Caco-2 (cell line): ENCODE measurements around the gene CYP17A1. TPM values are rescaled to one million over a fixed set of nuclear protein-coding genes. Genes with fewer than 3 reads are reported as not detected.

ENCODE experiments used
- BruUV-seq: library from RNA; stranded (reverse); fragments of 400-500 nt; replicated peaks from 2 replicates; lab custom pipeline; 2021; lab: Mats Ljungman, UMichigan
- CTCF ChIA-PET: fragments of 300-600 bp; sonication (Branson Sonifier 250); formaldehyde crosslinking; loops from one replicate; lab custom pipeline; 2022; ENCODE audit warnings: antibody characterized with exemption; lab: Charles Lee
- POLR2A ChIA-PET: fragments of 300-600 bp; sonication (Branson Sonifier 250); formaldehyde crosslinking; loops from one replicate; lab custom pipeline; 2022; ENCODE audit warnings: antibody characterized with exemption; lab: Charles Lee
- DNase-seq, 2 experiments: peaks; one replicate each; pipeline versions ENCODE4 v3.0.0 to v3.0.0-alpha.2; 2020 to 2022
- H3K27me3 ChIP-seq: replicated peaks from 2 replicates; pipeline ENCODE4 v1.6.0; 2011; ENCODE audit warnings: low read length; ENCODE audit not compliant: control insufficient read depth, insufficient read depth
- H3K36me3 ChIP-seq: 2 replicates; pipeline ENCODE4 v1.5.1; 2011; ENCODE audit warnings: low read length; ENCODE audit not compliant: control insufficient read depth, insufficient read depth
- H3K4me1 ChIP-seq: fragments of 250-450 bp; sonication (Bioruptor Pico); 2 replicates; pipeline ENCODE4 v1.5.1; 2020; ENCODE audit warnings: mild to moderate bottlenecking
- H3K4me3 ChIP-seq: 2 replicates; pipeline ENCODE4 v1.5.1; 2011; ENCODE audit warnings: low read depth, mild to moderate bottlenecking, control low read depth, low read length
- H3K9me3 ChIP-seq: fragments of 250-450 bp; sonication (Bioruptor Pico); 2 replicates; pipeline ENCODE4 v1.5.1; 2020; ENCODE audit warnings: mild to moderate bottlenecking, moderate library complexity
- H3K27ac Mint-ChIP-seq: one replicate; pipeline ENCODE4 v1.8.0; 2022; ENCODE audit warnings: mixed read lengths; ENCODE audit not compliant: unreplicated experiment
- H3K27me3 Mint-ChIP-seq: one replicate; pipeline ENCODE4 v1.8.0; 2022; ENCODE audit warnings: mixed read lengths; ENCODE audit not compliant: insufficient read depth, unreplicated experiment
- H3K36me3 Mint-ChIP-seq: one replicate; pipeline ENCODE4 v1.8.0; 2022; ENCODE audit warnings: mild to moderate bottlenecking, mixed read lengths; ENCODE audit not compliant: insufficient read depth, unreplicated experiment
- H3K4me1 Mint-ChIP-seq: one replicate; pipeline ENCODE4 v1.8.0; 2022; ENCODE audit warnings: low read depth, mixed read lengths; ENCODE audit not compliant: unreplicated experiment
- H3K4me3 Mint-ChIP-seq: one replicate; pipeline ENCODE4 v1.8.0; 2022; ENCODE audit warnings: mild to moderate bottlenecking, moderate library complexity, mixed read lengths; ENCODE audit not compliant: unreplicated experiment
- H3K9me3 Mint-ChIP-seq: one replicate; pipeline ENCODE4 v1.8.0; 2022; ENCODE audit warnings: mixed read lengths; ENCODE audit not compliant: unreplicated experiment
- CTCF ChIP-seq, 2 experiments: fragments of 200-600 bp in 1 of 2; IDR thresholded peaks; 1 replicate in 1 of 2; 2 replicates in 1 of 2; pipeline versions ENCODE4 v1.5.1 to v1.8.0; 2011 to 2022; ENCODE audit warnings: antibody characterized with exemption in 1 of 2, control low read depth in 1 of 2, inconsistent platforms in 1 of 2, low read depth in 1 of 2, low read length in 1 of 2, mild to moderate bottlenecking in 1 of 2, moderate library complexity in 1 of 2; ENCODE audit not compliant: insufficient read depth in 1 of 2, severe bottlenecking in 1 of 2, unreplicated experiment in 1 of 2
- intact Hi-C: fragments of 100-400 bp; cut with micrococcal nuclease; formaldehyde crosslinking; loops from one replicate; pipeline ENCODE4 v1.10.0; 2022; ENCODE audit not compliant: unreplicated experiment
- total RNA-seq: library from RNA; stranded (reverse); gene quantifications from 2 replicates; pipeline ENCODE4 v1.2.3, GENCODE V29; 2022

Gene CYP17A1
- total RNA-seq, 1 experiment from 2014 or later: not detected

- H3K27me3 ChIP-seq: no peaks in the 10 kb centered on the region
- CTCF ChIA-PET: interaction anchor here (1.4 kb wide), 1 partner anchor 85 kb away, joined by 4 read pairs; the partner anchor contains the start of gene CNNM2
- H3K36me3 ChIP-seq: no peaks in the 10 kb centered on the region
- no peak overlapping the region for H3K4me3 ChIP-seq
- Mint-ChIP-seq H3K36me3 (no peaks in the 10 kb centered on the region), H3K27me3 (no peaks in the 10 kb centered on the region), H3K4me3 (no peak overlapping the region), H3K9me3 (peaks cover under 1% of the 10 kb centered on the region), H3K27ac (no peak overlapping the region), H3K4me1 (peaks cover 10% of the 10 kb centered on the region)
- intact Hi-C loops: loop anchor here (10.0 kb wide), 1 partner anchor 413 kb away; the partner anchor contains the start of gene RPEL1
- no peak for DNase-seq
- H3K9me3 ChIP-seq: peaks cover 13% of the 10 kb centered on the region
- no TSS peak for BruUV-seq
- peaks cover 8% of the 10 kb centered on the region; the same call in 1 of the 2 replicates for H3K4me1 ChIP-seq
- TF ChIP-seq CTCF (IDR thresholded peaks at IDR 0.05; ENCODE audit: insufficient read depth in 1 of 2, low read depth in 1 of 2, low read length in 1 of 2, severe bottlenecking in 1 of 2, unreplicated experiment in 1 of 2): no peak
- POLR2A ChIA-PET: no interaction called here
Measured at GRCh38 chr10:102832248-102832647, 5.0 kb downstream of the CYP17A1 start.

DNA sequence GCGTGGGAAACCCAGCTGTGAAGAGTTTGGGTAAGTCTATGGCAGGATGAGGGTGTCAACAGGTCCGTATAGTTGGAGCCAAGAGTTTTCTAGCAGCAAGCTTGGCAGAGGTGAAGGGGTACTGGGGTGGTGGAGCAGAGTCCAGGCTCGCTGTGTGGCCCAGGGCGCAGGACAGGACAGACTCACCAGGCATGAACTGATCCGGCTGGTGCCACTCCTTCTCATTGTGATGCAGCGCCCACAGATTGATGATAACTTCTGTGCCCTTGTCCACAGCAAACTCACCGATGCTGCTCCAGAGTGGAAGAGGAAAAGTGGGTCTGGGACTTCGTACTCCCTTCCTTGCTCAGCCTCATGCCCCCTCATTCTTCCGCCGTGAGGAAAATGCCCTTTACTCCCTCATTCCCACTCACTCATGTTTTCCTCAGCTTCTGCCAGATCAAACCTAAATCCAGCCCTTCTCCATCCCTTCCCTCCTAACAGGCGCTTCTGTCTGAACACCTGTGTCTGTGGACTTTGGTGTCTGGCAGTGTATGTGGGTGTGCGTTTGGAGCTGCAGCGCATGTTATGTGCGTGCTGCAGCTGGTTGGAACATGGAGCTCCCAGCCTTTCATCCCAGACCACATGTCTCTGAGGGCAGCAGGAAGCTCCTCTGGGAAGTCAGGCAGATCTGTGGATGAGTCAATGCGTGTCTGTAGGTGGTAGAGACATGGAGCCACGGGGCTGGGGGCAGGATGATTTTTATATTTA is 5.7 kb downstream of the CYP17A1 start:
- BruUV-seq: no TSS peak
- intact Hi-C loops: loop anchor here (10.0 kb wide), 1 partner anchor 413 kb away; the partner anchor contains the start of gene RPEL1
- CTCF ChIA-PET: interaction anchor here (0.5 kb wide), 1 partner anchor 29 kb away, joined by 3 read pairs; no protein-coding TSS in a partner anchor
- Mint-ChIP-seq H3K4me1 (peaks cover 10% of the 10 kb centered on the region), H3K36me3 (no peaks in the 10 kb centered on the region), H3K27me3 (no peaks in the 10 kb centered on the region), H3K4me3 (no peak overlapping the region), H3K9me3 (no peaks in the 10 kb centered on the region), H3K27ac (no peak overlapping the region)
- Histone ChIP-seq H3K36me3 (no peaks in the 10 kb centered on the region), H3K27me3 (no peaks in the 10 kb centered on the region), H3K9me3 (peaks cover 5% of the 10 kb centered on the region; the same call in 1 of the 2 replicates), H3K4me1 (peaks cover 8% of the 10 kb centered on the region; the same call in 1 of the 2 replicates), H3K4me3 (no peak overlapping the region)
- TF ChIP-seq CTCF (IDR thresholded peaks at IDR 0.05; ENCODE audit: insufficient read depth in 1 of 2, low read depth in 1 of 2, low read length in 1 of 2, severe bottlenecking in 1 of 2, unreplicated experiment in 1 of 2): no peak
- DNase-seq: no peak
- POLR2A ChIA-PET: interaction anchor here (0.6 kb wide), 1 partner anchor 60 kb away, joined by 3 read pairs; no protein-coding TSS in a partner anchor

- no peak overlapping the region for H3K27ac Mint-ChIP-seq
- no peaks in the 10 kb centered on the region for H3K36me3 Mint-ChIP-seq
- H3K9me3 ChIP-seq: 0 out of 2 replicates have a peak, but pooled peaks cover 4% of the 10 kb centered on the region
- ChIA-PET POLR2A (interaction anchor here (0.7 kb wide), 1 partner anchor 358 kb away, joined by 3 read pairs; no protein-coding TSS in a partner anchor), CTCF (no interaction called here)
- no peak for DNase-seq
- no peak overlapping the region for H3K4me3 ChIP-seq
- intact Hi-C loops: no loop called here
- no peaks in the 10 kb centered on the region for H3K9me3 Mint-ChIP-seq
- no peak overlapping the region for H3K4me3 Mint-ChIP-seq
- no peaks in the 10 kb centered on the region for H3K27me3 ChIP-seq
- H3K36me3 ChIP-seq: no peaks in the 10 kb centered on the region
- H3K27me3 Mint-ChIP-seq: no peaks in the 10 kb centered on the region
- no peak for TF ChIP-seq CTCF (IDR thresholded peaks at IDR 0.05; ENCODE audit: insufficient read depth in 1 of 2, low read depth in 1 of 2, low read length in 1 of 2, severe bottlenecking in 1 of 2, unreplicated experiment in 1 of 2)
- no peaks in the 10 kb centered on the region for H3K4me1 Mint-ChIP-seq
- BruUV-seq: no TSS peak
- no peaks in the 10 kb centered on the region for H3K4me1 ChIP-seq
Measured at GRCh38 chr10:102827597-102827975, 9.6 kb downstream of the CYP17A1 start.
